Mesenteric fat pad (tissue), 1 donor: ENCODE results near the gene RXFP3. TPM values are rescaled to one million over a fixed set of nuclear protein-coding genes. Genes with fewer than 3 reads are reported as not detected.

Experiments used
- DNase-seq: peaks from one replicate; pipeline ENCODE4 v3.0.0-alpha.2; 2020; ENCODE audit warnings: low spot score
- total RNA-seq: library from RNA; stranded (reverse); fragmentation: NEBNext Ultra II Directional; extraction: Animal tissue kit (Norgen Biotek cat#: 25700); gene quantifications from one replicate; pipeline ENCODE4 v1.2.1, GENCODE V29; 2021
- donor health status: DM: yes; HTN: yes; CAD: no.

Gene RXFP3
- total RNA-seq, 1 donor from 2014 or later, result not detected

DNA sequence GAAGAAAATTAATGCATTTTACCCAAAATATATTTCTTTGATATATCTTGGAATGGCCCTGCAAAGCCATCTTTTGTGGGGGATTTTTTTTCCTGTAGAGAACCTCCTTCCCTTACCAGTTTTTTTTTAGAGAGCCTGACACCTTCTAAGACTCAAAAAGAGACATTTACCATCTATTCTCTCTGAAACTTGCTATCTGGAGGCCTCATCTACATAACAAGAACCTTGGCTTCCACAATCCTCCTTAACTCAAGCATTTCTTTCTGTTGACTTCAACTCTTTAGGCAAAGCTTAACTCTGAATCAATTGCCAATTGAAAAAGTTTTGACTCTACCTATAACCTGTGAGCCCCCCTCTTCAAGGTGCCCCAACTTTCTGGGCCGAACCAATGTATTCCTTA lies 42.1 kb downstream of the RXFP3 start:
- DNase-seq, result no peak

DNA sequence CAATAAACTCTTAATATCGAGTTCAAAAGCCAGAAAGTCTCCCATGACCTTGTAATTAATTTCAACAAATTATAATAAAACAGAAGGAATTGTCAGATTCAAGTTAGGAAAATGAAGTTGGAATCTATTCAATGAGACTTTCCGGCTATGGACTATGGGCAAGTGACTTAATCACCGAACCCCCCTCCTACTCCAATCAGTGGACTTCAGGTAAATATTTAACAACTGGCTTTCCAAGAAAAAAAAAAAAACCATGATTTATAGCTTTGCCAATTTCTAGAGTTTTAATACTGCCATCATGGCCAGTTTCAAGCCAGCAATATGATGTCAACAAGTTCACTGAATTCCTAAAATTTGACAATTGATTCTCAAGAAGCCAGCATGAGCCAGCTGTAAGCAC lies 43.8 kb downstream of the RXFP3 start:
- DNase-seq, result no peak

GRCh38 chr5:33981408-33982162 lies 45.4 kb downstream of the RXFP3 start:
- no peak for DNase-seq

- no peak for DNase-seq
Measured at GRCh38 chr5:33984178-33984577, 48.0 kb downstream of the RXFP3 start.

DNA sequence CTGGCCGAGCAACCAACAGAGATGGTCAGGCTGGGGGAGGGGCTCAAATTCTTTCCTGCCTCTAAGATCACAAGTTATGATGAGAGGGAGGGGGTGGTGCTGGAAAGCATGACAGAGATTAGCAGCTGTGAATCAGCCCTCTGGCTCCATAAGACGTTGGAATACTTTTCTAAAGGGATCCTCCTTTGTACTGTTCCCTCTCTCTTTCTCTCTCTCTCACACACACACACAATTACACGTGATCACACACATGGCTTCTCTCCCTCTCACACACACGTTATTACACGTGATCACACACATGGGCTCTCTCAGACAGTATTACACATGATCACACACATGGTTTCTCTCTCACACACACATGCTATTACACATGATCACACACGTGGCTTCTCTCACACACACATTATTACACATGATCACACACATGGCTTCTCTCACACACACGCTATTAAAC lies 48.5 kb downstream of the RXFP3 start, which contains the start of gene SLC45A2:
Gene SLC45A2, minus strand, starts transcription at position 23 of the 454 bp plus-strand sequence. CDS start 110 bp downstream, outside the sequence.
- DNase-seq, result no peak

DNA sequence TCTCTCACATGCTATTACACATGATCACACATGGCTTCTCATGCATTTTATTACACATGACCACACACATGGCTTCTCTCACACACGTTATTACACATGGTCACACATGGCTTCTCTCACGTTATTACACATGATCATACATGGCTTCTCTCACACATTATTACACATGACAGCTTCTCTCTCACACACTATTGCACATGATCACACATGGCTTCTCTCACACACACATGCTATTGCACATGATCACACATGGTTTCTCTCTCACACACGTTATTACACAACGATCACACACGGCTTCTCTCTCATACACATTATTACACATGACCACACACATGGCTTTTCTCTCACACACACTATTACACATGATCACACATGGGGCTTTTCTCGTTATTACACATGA lies 49.3 kb downstream of the RXFP3 start:
- no peak for DNase-seq

Other genes with a start within 250 kb of the RXFP3 start
- 41.2 TPM for gene ADAMTS12, start 44.4 kb upstream of the RXFP3 start, total RNA-seq
- gene SLC45A2, start 48.3 kb downstream of the RXFP3 start, total RNA-seq, result not detected
- gene AMACR, start 71.7 kb downstream of the RXFP3 start, total RNA-seq, result 5.6 TPM
- gene C1QTNF3, start 106.8 kb downstream of the RXFP3 start, total RNA-seq, result 2.7 TPM